ENCODE measurements around the gene COQ8B. TPM values are rescaled to one million over a fixed set of nuclear protein-coding genes. Genes with fewer than 3 reads are reported as not detected.

Gene COQ8B
- total RNA-seq, 4 donors from 2014 or later: 31.2 to 53.8 (median 39.3) TPM

DNA sequence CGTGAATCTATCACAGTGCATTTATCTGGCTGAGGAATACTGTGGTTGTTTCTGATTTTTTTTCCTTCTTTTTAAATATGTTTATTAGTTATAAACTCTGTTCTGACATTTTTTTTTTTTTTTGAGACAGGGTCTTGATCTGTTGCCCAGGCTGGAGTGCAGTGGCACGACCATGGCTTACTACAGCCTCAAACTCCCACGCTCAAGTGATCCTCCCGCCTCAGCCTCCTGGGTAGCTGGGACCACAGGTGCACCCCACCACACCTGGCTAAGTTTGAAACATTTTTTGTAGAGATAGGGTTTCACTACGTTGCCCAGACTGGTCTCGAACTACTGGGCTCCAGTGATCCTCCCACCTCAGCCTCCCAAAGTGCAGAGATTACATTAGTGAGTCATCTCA lies 19.7 kb downstream of the COQ8B start:
- H3K36me3 ChIP-seq: peaks cover 62% of the 10 kb centered on the region
- H3K27me3 ChIP-seq: no peaks in the 10 kb centered on the region
- H3K4me1 ChIP-seq: peaks cover 2% of the 10 kb centered on the region
- no peak for DNase-seq (ENCODE audit: low spot score in 2 of 2)
- no peak overlapping the region for H3K27ac ChIP-seq
- no peak overlapping the region for H3K4me3 ChIP-seq
- WGBS: 95% methylated on average over 6 of the region's 6 CpGs
- H3K9me3 ChIP-seq: no peaks in the 10 kb centered on the region
- TF ChIP-seq, protein P1, sequence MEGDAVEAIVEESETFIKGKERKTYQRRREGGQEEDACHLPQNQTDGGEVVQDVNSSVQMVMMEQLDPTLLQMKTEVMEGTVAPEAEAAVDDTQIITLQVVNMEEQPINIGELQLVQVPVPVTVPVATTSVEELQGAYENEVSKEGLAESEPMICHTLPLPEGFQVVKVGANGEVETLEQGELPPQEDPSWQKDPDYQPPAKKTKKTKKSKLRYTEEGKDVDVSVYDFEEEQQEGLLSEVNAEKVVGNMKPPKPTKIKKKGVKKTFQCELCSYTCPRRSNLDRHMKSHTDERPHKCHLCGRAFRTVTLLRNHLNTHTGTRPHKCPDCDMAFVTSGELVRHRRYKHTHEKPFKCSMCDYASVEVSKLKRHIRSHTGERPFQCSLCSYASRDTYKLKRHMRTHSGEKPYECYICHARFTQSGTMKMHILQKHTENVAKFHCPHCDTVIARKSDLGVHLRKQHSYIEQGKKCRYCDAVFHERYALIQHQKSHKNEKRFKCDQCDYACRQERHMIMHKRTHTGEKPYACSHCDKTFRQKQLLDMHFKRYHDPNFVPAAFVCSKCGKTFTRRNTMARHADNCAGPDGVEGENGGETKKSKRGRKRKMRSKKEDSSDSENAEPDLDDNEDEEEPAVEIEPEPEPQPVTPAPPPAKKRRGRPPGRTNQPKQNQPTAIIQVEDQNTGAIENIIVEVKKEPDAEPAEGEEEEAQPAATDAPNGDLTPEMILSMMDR (IDR thresholded peaks at IDR 0.05): no peak
- no peak for TF ChIP-seq EP300 (IDR thresholded peaks at IDR 0.05)
- TF ChIP-seq POLR2A (IDR thresholded peaks at IDR 0.05): no peak
- no peak for TF ChIP-seq POLR2AphosphoS5 (IDR thresholded peaks at IDR 0.05)

DNA sequence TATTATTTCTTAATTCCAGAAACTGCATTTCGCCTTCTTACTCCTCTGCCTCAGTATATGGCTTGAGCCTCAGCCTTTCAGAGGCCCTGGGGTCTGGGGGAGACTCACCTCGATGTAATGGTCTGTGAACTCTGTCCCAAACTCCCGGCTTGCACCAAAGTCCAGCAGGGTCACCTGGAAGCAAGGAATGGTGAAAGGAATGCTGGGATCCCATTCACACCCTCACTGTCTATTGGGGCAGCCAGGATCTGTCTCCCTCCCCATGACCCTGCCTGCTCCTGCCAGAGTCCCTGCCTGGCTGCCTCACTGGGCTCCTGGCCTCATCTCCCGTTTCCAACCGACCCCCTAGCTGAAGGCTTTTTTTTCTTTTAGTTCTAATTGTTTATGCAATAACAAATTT lies 20.8 kb downstream of the COQ8B start:
- WGBS: 91% methylated on average over 5 of the region's 5 CpGs
- H3K4me1 ChIP-seq: peaks cover 13% of the 10 kb centered on the region
- TF ChIP-seq POLR2AphosphoS5 (IDR thresholded peaks at IDR 0.05) (no peak), POLR2A (IDR thresholded peaks at IDR 0.05) (no peak), EP300 (IDR thresholded peaks at IDR 0.05) (no peak)
- TF ChIP-seq, protein P1 (IDR thresholded peaks at IDR 0.05): no peak
- H3K9me3 ChIP-seq: no peaks in the 10 kb centered on the region
- DNase-seq (ENCODE audit: low spot score in 2 of 2): no peak
- peaks cover 51% of the 10 kb centered on the region for H3K36me3 ChIP-seq
- H3K27me3 ChIP-seq: no peaks in the 10 kb centered on the region
- no peak overlapping the region for H3K4me3 ChIP-seq
- no peak overlapping the region for H3K27ac ChIP-seq

DNA sequence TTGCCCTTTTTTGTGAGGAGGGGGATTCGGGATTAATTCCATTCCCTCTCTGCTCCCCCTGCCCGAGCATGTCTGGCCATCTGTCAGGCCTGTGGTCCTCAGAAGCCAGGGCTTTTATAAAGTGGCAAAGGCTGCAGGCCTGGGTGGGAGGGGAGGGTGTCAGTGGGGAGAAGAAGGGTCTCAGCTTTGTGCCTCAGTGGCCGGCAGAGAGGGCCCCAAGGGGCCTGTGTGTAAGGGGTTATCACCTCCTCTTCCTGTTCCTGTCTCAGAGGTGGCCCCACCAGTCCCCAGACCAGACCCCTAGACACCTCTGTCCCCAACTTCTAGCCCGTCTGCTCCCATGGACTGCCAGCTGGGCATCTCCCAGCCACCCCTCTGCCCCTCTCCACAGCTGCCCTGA lies 22.8 kb downstream of the COQ8B start:
- no peak for DNase-seq (ENCODE audit: low spot score in 2 of 2)
- Histone ChIP-seq H3K36me3 (peaks cover 35% of the 10 kb centered on the region), H3K27me3 (no peaks in the 10 kb centered on the region), H3K4me1 (peaks cover 29% of the 10 kb centered on the region), H3K9me3 (no peaks in the 10 kb centered on the region), H3K27ac (no peak overlapping the region), H3K4me3 (no peak overlapping the region)
- WGBS: 100% methylated on average over 3 of the region's 4 CpGs
- TF ChIP-seq POLR2A (IDR thresholded peaks at IDR 0.05) (no peak), POLR2AphosphoS5 (IDR thresholded peaks at IDR 0.05) (no peak), EP300 (IDR thresholded peaks at IDR 0.05) (no peak)
- TF ChIP-seq, protein P1 (IDR thresholded peaks at IDR 0.05): no peak

DNA sequence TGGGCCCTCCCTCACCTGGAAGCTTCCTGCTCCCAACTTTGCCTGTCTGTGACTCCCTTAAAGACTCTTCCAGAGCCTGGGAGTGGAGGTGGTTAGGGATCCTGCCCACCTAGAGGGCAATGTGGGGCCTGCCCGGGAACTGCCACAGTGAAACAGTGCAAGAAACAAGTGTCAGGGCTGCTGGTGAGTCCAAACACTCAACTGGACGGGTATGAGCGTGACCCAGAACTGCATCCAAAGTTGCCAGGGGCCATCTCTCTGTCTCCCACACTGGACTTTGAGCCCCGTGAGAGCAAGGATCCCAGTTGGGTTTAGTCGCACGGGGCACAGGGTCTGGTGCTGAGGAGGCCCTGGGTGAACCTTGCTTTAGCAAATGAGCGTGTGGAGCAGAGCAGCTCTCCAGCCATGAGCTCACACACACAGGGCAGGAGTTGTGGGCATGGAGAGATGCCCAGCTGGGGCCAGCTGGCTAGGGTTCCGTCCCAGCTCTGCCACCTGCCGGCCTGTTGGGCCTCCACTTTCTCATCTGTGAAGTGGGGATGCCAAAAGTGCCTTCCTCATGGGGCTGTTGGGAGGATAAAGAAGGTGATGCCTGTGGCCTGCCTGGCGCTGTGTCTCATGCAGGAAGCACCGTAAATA lies 23.4 kb downstream of the COQ8B start:
- H3K4me3 ChIP-seq: no peak overlapping the region
- no peak for DNase-seq (ENCODE audit: low spot score in 2 of 2)
- H3K27me3 ChIP-seq: no peaks in the 10 kb centered on the region
- H3K36me3 ChIP-seq: peaks cover 35% of the 10 kb centered on the region
- peaks cover 35% of the 10 kb centered on the region for H3K4me1 ChIP-seq
- TF ChIP-seq EP300 (IDR thresholded peaks at IDR 0.05) (no peak), POLR2AphosphoS5 (IDR thresholded peaks at IDR 0.05) (no peak), POLR2A (IDR thresholded peaks at IDR 0.05) (no peak)
- TF ChIP-seq, protein P1 (IDR thresholded peaks at IDR 0.05): no peak
- no peak overlapping the region for H3K27ac ChIP-seq
- no peaks in the 10 kb centered on the region for H3K9me3 ChIP-seq
- WGBS: 87% methylated on average over 9 of the region's 11 CpGs

DNA sequence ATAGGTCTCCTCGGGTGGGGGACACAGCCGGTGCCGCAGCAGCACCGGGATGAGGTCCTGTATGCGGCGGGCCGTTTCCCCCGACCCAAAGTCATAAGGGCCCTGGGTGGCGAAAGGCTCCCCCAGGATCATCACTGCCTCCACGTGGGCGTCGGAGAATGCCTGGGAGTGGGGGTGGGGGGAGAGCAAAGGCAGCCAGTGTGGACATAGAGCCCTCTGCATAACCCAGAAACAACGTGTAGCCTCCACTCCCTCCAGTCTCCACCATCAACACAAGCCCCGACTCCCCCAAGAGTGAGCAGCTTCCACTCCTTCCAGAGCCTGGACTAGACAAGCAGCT lies 24.5 kb downstream of the COQ8B start:
- no peaks in the 10 kb centered on the region for H3K27me3 ChIP-seq
- 55% methylated on average over 4 of the region's 14 CpGs for WGBS
- no peak overlapping the region for H3K4me3 ChIP-seq
- DNase-seq (ENCODE audit: low spot score in 2 of 2): no peak
- TF ChIP-seq POLR2A (IDR thresholded peaks at IDR 0.05) (no peak), EP300 (IDR thresholded peaks at IDR 0.05) (no peak), POLR2AphosphoS5 (IDR thresholded peaks at IDR 0.05) (no peak)
- TF ChIP-seq, protein P1 (IDR thresholded peaks at IDR 0.05): no peak
- H3K9me3 ChIP-seq: no peaks in the 10 kb centered on the region
- H3K4me1 ChIP-seq: peaks cover 45% of the 10 kb centered on the region
- peak overlapping the region; percentile 89 for H3K27ac ChIP-seq
- H3K36me3 ChIP-seq: peaks cover 35% of the 10 kb centered on the region

Measured in suprapubic skin (tissue), 4 donors.